NCI-H1436 treated with DMSO at 0.1 percent for 48 hours (cell line): ENCODE measurements around the gene RNF13.
"Not testable (repeated sequence)": the region's sequence is repeated elsewhere in the genome, so short reads cannot be mapped to it uniquely, and the experiment has no call there.

Experiments used
- DNase-seq: peaks from one replicate; lab custom pipeline; 2025; lab: John Stamatoyannopoulos, UW

The RNF13 gene

DNA sequence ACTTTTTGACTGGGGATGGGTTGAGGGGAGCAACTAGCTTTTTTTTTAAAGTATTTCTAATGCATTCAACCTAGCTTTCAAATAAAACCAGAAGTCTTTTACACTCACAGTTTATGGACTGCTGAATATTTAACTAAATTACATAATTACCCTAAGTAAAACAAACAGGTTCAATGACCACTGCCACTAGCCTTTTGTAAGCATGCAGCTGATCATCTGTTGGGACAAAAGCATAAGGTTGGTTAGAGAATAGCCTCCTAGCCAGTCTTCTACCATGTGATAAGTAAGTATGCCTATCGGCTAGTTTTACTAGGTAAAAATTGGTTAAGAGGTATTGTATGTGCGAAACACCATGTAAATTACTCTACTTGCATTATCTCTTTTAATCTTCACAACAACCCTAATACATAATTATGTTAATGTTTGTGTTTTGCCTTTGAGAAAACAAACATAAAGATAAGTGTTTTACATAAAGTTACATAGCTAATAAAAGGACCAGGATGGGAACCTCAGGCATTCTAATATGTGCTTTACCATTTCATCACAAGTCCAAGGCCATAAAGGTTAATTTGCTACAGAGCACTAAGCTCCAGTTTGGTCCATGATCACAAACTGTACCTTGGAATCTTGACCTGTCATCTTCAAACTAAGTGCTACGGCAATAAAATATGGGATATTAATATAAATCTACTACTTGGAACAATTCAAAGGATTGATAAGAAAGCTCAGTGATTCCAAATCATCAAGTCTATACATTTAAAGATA lies 144.5 kb downstream of the RNF13 start:
- DNase-seq: no peak

DNA sequence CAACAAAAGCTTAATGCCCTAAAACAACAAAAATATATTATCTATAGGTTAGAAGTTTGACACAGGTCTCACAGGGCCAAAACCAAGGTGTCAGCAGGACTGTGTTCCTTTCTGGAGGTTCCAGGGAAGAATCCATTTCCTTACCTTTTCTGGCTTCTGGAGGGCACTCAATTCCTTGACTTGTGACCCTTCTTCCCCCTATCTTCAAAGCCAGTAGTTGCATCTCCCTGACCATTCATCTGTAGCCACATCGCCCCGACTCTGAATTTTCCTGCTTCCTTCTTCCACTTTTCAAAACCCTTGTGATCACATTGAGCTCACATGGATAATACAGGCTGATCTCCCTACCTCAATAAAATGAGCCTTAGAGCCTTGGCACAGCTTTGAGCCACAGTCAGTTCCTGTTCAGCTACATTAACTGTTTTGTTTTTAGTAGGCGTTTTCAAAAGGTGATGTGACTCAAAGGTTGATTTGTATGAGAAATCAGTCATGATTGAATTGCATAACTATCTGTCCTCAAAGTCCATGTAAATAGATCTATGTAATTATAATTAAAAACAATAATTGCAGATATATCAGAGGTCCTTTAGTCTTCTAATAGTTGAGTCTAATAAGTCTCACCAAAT lies 145.3 kb downstream of the RNF13 start:
- no peak for DNase-seq

GRCh38 chr3:149959443-149959842 lies 146.4 kb downstream of the RNF13 start:
- DNase-seq: no peak

DNA sequence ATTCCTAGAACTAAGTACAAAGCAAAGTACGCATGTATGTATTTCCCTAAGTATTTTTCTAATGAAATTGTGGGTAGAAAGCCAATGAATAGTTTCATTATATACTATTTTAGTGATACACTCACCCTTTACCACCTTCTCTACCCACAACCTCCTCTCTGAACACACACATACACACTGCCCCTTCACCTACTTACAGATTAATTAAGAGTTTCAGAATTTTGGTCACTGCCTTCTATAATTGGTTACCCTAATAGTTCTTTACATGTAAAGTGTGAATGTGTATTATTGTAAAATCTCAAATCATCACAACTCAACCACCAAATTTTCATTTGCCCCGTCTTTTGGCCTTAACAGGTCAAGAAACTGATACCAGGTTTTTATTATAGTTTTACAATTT lies 150.5 kb downstream of the RNF13 start:
- DNase-seq: no peak

DNA sequence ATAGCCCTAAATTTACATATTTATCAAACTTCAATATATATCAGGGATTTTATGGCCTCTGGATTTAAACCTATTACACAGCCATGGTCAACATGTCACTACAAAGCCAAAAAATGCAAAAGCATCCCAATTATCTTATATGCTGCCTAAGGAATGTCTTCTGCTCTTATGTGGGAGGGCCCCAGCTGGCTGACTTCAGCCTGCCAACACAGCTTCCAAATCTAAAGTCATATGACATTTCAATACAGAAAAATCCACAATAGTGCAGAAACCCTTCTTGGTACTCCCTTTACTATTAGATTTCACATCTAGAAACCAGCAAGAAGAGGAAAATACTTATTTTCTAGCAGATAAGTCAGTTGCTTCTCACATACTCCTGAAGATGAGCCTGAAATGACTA lies 151.3 kb downstream of the RNF13 start:
- no peak for DNase-seq

GRCh38 chr3:149965278-149965677 lies 152.3 kb downstream of the RNF13 start:
- DNase-seq: no peak

- DNase-seq: no peak
Observed at GRCh38 chr3:149967086-149967685, 154.2 kb downstream of the RNF13 start.

- DNase-seq: no peak
Observed at GRCh38 chr3:149968216-149968615, 155.2 kb downstream of the RNF13 start.

DNA sequence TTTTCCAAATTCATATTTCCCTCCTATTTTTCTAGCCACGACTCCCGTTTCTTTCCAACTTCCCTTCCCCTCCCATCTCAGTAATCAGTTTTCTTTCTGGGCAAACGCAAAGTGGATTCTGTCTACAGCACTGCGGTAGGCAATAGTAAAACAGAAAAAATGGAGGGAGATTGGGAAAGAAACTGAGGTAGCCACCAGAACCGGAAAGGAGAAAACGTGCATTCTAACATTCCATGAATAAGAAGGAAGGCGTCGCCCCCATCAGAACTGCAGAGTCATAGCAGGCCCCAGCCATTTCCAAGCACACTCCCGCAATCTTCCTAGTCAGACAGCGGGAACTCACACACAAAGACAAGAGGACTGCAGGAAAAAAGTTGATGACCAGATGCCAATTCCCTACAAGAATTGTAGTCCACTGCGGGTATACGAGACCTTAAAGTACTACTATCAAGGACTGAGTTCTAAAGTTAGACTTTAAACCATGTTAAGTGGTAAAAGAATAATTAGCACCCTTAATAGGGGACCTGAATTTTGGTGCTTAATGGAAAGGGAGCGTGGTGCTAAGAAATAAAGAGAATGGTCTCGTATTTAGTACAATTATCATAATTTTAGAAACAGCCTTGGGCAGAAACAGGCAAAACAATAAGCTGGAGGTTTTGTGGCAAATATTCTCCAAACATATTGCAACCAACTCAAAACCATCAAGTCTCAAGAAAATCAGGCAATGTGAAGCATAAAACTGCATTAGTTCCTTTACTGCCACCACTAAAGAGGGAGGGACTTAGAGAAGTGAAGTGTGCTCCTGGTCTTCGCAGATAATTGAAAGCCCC lies 156.3 kb downstream of the RNF13 start:
- no peak for DNase-seq

DNA sequence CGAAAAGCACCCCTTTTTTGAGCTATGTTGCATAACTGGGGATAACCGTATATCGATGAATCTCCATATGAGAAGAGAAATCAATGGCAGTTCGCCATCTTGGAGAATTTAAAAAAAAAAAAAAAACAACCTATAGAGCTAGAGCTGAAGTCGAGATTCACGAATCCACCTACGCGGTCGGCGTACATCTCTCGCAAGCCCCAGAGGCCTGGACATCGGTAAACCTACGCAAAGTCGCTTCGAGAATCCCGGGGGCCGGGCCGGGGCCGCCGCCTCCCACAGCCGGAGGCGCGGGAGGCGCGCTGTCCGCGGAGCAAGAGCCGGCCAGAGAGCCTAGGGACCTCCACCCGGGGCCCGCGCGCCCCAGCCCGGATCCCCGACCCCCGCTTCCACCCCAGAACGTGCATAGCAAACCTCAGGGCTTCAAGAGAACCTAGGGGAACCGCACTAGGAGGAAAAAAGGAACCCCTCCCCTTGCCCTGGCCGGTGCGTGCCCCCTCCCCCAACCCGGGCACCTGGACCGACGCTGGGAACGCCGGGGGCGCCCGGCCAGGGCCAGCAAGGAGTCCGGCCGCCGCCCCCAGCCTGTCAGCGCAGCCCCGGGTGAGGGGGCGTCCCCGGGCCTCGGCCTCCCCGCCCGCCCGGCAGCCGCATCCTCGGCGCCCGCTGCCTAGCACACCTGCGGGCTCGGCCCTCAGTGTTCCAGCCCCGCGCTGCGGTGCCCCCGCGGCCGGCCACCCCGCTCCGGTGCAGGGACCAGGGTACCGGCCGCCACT lies 157.1 kb downstream of the RNF13 start:
- peak; percentile 35 for DNase-seq

GRCh38 chr3:149970716-149971402 lies 157.8 kb downstream of the RNF13 start, which contains the start of gene PFN2:
Gene PFN2 (minus strand): TSS chr3:149970895. CDS start chr3:149970856, 39 bp downstream.
- no peak for DNase-seq

DNA sequence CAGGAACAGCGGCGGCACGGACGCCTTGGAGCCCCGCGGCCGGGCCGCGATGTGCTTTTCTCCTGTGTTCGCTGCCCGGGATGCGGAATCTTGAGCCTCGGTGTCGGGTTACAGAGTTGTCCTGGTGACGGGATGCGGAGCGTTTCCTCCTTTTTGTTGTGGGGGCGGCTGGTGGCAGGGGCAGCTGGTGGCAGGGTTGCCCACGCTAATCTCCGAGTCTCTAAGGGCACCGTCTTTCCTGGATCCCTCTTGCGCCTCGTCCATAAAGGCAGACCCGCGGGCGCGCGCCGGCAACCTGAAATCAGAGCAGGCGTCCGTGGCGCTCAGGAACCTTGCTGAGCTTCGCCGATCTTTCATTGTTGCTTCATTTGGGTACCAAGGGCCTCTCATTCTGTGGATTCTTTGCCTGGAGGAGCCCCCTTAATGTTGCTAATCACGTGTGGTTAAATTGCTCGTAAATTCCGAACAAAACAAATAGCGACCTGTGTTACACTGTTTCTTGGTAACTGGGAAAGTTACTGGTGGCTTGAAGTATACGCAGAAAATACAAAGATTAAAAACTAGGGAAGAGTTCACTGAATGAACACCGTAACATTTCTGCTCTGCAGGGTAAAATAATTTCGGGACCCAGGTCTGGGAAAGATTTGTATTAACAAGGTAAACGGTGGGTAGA lies 158.5 kb downstream of the RNF13 start:
- no peak for DNase-seq

- DNase-seq: no peak
Observed at GRCh38 chr3:149975919-149976318, 162.9 kb downstream of the RNF13 start.

- no peak for DNase-seq
Observed at GRCh38 chr3:149977386-149977785, 164.4 kb downstream of the RNF13 start.

DNA sequence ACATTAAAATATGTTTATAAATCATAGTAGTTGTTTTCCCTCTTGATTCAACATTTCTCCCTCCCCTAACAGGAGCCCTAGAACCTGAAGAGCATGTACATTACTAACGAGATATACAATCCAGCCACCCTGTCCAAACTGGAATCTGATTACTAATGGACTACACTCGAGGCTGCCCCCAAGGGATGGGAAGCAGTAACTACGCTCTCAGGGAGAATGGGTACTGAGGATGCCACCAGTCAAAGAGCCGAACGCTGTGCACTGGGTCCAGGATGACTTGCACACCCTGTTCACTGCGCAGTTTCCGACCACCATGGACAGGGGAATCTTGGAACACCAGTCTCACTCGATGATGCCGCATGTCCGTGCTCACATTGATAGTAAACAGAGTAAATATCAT lies 169.0 kb downstream of the RNF13 start:
- DNase-seq: not testable (repeated sequence)

DNA sequence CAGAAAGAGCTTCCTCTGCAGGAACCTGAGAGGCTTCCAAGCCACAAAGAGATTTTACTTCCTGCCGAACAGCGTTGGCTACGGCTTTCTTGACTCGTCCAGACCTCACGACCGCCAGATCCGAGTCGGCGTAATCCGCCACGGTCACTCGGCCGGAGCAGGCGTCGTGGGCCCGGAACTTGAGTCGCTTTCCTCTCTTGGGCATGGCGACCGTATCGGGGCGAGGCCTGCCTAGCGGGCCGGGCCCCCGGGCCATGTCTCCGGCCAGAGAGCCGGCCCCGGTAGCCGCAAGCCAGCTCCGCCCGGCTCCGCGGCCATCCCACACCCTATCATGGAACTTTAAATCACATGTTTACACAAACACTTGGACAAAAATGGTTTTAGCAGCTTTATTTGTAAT lies 170.0 kb downstream of the RNF13 start:
- not testable (repeated sequence) for DNase-seq

GRCh38 chr3:149983628-149984027 lies 170.6 kb downstream of the RNF13 start:
- no peak for DNase-seq

GRCh38 chr3:149989307-149989706 lies 176.3 kb downstream of the RNF13 start:
- no peak for DNase-seq

- DNase-seq: no peak
Observed at GRCh38 chr3:149990423-149990948, 177.5 kb downstream of the RNF13 start.

- no peak for DNase-seq
Observed at GRCh38 chr3:149992416-149993058, 179.5 kb downstream of the RNF13 start.
